Measurements from ENCODE around the gene PRPF18.

The PRPF18 gene

DNA sequence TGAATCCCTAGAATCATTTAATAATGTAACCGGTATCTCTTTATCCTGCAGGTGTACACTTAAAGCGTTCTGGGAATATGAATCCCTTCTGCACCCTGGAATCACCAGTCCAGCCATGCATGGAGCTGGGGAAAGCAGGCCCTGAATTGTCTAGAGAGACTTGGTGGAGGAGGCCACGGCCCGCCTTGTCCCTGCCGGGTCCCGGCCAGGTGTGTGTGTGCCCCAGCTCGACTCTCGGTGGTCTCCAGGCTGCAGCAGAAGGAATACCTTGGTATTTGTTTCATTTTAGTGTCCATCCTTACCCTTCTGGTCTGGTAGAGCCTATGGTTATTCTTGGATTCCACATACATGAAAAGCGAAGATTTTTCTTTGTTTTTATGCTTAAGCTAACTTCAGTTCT lies 58.1 kb downstream of the PRPF18 start:
- DNase-seq = no peak

DNA sequence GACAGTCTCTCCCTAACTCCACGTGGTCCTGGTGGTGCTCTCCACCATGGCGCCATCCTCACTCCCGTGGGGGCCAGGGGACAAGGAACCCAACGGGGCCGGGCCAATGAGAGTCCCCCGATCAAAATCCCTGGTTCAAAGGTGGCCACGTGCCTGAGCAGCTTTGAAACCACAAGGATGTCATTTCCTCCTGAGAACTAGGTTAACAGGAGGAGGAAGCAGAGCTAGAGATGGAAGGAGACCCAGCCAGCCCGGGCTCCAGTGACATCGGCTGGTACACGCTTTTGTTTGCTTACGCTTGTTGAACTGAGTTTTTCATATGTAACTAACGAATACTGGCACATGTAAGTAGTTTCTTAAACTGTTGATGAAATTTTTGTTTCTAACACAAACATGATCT lies 61.7 kb downstream of the PRPF18 start:
- no peak for DNase-seq

DNA sequence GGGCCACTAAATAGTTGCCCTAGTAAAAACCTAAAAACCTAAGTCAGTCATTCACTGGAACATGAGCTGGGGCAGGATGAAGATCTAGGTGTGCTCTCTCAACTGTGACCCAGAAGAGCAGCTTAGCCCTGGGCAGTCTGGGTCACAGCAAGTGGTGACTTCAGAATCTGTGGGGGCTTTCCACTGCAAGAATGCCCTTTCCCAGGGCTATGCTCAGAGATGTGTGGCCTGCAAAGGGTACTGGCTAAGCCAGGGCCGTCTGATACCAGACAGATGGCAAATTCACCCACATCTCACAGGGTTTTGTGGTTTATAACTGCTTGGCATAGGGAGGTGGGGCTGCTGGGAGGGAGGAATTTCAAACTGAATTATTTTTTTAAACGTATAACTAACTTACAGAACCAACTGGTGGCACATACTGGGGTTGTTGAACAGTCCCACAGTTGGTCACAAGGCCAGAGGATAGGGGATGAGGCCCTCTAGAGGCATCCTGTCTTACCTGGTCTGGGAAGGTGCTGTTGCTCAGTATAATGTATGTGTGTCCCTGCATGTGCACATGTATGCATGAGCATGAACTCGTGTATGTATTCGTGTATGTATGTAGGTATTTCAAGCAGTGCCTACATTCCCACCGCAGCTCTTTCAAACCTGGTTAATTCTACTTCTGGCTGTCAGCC lies 63.2 kb downstream of the PRPF18 start:
- DNase-seq = no peak

DNA sequence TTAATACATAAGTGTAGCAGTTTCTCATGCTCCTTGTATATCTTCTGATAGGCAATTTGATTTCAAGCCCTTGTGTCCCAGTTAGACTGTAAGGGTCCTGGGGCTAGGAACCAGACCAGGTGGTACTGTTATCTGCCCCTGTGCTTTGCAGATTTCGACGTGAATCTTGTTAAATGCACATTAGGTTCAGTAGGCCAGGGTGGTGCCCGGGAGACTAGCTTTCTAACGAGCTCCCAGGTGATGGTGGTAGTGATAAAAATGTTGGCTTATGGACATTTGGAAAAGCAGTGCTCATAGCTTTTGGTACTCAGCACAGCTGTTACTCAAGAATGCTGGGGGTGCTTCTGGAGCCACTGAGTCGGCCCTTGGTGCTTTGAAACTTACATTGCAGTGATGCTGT lies 64.2 kb downstream of the PRPF18 start:
- DNase-seq = no peak

DNA sequence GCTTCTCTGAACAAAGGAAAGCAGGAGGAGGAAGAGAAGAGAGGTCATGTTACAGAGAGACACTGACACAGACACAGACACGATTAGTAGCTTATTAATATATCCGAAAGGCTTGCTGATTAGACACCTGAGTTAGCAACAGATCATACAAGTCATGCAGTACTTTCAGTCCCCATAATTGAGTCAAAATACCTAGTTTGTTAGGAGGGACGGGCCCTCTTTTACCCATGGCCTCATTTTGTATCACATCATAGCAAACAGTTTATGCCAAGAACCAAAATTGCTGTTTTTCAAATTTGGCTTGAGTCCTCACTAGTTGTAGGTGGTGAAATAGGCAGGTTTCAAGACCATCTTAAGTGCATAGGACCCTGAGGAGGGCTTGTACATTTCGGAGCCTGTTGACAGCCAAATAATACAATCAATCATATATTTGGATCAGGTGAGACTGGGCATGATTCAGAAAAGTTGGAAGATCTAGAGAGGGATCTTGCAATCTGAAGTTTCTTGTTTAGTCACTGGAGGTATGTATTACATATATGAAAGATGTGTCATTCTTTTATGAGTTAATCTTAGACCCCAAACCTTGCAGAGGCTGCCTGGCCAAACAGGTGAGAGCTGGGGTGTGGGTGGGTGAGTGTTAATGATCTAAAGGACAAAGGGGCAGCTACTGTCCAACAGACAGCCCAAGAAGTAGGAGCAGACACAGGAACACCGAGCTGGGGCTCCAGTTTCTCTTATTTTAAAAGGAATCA lies 65.4 kb downstream of the PRPF18 start:
- DNase-seq = no peak

DNA sequence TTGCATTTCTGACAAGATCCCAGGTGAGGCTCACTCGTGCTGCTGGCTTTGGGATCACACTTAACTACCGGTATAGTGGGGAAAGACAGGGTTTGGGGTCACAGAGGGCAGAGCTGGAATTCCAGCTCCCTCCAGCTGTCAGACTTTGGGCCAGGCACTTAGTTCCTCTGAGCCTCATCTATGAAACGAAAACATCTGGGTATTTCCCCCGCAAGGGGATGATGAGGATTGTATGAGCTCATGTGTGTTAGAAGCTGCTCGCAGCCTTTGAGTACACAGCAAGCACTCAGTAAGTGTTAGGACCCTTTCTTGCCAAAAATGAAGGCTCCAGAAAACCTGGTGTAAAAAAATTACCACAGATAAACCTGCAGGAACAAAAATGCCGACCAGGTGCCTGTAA lies 66.1 kb downstream of the PRPF18 start:
- DNase-seq = no peak

DNA sequence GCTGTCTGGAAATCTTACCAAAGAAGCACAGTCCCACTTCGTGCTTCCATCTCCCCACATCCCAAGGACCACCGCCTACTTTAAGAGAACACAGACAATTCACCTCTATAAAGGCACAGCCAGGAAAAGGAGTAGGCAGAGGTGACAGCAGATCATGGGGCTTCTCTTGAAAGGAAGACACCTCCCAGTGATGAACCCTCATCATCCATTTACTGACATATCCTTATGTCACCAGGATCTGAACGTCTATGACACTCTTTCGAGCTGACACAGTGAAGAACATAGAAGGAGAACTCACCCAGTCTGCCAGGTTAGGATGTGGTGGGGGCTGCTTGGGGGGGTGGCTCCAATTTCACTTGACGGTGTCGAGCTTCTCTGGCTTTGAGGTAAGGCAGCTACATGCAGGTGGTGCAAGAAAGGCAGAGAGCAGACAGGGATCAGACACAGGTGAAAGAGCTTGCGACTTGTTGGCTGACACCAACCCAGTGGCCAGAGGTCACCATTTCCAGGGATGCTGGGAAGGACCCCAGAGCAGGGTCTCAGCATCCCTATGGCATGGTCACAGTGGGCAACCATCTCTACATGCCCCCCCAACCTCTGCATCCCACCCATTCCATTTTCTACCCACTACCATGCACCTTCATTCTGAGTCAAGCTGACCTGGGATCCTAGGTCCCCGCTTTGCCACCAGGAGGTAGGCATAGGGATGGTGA lies 67.5 kb downstream of the PRPF18 start:
- DNase-seq = no peak

DNA sequence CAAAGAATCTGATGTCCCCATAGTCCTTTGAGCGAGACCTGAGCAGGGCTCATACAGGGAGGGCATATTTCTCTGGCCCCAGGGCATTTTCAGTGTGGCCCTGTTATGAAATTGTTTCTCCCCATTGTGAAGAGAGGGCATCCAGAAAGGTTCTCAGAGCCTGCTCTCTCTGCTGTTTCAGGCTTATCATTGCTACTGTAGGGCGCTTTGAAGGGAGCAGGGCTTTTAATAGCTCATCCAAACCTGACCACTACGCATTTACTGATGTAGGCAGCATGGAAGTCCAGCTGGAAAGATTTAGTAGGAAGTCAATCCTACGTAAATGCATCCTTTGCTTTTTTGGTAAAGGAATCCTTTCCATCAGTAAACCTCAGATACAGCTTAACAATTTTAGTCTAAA lies 68.1 kb downstream of the PRPF18 start:
- no peak for DNase-seq

DNA sequence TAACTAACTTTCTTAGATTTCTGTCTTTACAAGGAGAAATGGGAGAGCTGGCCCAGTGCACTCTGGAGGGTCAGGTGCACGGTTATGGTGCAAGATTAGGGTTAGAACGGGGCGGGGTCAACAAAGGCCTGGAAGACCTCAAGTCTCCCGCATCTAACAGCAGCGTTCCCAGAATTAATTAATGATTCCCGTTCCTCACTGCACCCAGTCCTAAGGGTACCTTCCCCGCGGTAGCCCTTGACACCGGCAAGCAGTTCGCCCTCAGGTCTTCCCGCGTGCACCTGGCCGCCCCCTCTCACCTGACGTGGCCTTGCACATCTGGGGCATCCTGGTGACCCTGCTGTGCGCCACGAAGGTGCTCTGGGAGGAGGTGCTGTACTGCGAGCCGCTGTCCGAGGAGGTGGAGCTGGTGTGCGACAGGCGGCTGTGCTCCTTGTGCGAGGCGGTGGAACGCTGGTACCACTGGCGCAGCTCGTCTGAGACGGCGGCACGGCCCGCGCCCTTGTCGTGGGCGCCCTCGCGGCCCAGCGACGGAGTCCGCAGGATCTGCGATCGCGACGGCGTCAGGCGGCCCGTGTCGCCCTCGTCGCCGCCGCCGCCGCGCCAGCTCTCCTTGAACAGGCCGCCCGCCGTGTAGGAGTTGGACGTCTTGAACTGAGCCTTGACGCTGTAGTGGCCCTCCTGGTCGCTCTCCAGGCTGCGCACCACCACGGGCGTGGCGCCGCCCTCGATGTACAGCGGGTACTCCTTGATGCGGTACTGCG lies 69.8 kb downstream of the PRPF18 start:
- DNase-seq = no peak

DNA sequence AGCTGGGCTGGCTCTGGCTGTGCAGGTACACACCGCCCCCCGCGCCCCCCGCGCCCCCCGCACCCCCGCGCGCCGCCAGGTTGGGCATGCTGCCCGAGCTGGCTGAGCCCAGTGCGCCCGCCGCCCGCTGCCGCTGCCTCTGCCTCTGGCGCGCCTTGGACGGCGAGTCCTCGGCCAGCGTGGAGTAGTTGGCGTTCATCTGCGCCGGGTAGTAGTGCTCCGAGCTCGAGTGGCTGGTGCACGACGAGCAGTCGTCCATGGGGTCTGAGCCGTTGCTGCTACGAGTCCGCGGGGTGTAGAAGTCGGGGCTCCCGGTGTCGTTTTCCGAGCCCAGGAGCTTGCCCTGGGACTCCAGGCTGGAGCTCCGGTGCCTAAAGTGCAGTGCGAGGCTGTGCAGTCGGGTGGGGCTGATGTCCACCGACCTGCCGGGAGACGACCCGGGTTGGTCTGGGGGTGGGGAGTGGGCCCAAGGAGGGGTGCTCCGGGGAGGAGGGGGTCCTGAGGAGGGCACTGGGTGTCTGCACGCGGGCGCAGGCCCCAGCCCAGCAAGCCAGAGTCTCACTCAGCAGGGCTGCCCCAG lies 70.4 kb downstream of the PRPF18 start:
- no peak for DNase-seq

DNA sequence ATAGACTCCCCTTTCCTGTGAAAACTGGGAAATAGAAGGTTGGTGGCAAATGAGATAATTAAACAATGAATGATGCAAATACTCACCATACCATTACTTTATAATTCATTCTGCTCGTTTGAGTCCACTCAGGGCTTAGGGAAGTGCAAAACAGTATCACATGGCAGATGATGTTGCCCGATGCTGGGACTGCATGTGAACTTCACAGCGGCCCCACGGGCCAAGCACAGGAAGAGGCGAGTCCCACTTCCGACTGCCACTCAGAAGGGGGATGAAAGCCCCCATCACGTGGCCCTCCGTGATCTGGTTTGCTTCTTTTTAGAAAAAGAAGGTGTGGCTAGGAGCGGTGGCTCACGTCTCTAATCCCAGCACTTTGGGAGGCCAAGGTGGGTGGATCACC lies 71.5 kb downstream of the PRPF18 start:
- DNase-seq = no peak

DNA sequence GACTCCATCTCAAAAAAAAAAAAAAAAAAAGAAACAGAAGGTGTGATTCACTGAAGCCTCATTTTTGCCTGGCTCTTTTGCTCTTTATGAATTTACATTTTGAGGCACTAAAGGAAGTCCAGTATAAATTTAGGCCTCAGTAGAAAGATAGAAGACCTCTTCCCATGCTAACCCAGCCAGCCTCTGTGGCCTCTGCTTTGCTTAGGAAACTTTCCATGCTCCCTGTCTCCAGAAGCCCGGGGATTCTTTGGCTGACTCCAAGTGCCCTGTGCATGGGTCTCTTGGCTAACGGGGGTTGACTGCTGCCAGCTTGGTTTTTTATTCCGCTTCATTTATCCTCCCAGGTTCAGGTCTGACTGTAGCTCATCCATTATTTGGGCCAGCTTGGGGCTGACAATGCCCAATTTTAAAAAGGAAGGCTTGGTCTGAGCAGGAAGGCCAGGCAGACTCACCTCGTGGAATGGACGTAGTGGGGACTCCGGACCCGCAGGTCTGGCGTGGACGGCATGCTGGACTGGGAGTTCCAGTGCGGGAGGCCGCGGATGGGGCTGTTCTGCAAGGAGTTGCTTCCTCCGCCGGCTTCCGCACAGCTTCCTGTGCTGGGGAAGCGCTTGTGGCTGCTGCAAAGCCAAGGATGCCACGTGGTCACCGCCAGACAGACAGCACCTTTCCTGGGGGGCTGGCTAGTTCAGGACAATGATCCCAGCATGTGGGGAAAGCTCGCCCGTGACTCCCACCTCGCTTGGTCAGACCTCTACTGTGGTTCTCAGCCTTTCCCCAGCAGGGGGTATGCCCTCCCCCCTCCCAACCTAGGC lies 72.3 kb downstream of the PRPF18 start:
- DNase-seq = no peak

DNA sequence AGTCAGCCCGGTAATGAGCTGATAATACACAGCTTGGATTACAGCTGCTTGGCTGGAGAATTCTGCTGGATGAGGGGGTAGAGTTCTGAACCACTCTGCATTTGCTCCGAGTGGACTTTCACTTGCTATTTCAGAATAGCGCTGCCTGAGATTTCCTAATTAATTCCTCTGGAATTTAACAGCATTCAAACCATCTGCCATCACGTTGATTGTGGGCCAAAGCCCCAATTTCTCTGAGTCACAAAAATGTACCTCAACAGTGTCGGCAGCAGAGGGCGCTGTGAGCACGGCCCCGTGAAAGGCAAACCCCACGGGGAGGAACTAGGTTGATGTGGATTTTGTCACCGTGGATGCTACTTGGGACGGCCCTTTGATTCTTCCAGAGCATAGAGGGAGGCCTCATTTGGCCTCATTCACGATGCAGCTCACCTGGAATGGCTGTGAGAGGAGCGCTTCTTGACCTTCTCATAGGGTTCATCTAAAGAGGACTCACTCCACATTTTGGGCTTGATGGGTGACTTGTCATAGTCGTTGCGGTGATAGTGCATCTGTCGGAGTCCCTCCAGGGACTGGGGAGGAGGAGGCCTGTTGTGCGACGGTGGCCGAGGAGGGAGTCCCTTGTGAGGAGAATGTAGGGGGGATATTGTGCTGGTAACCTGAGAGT lies 73.3 kb downstream of the PRPF18 start:
- no peak for DNase-seq

DNA sequence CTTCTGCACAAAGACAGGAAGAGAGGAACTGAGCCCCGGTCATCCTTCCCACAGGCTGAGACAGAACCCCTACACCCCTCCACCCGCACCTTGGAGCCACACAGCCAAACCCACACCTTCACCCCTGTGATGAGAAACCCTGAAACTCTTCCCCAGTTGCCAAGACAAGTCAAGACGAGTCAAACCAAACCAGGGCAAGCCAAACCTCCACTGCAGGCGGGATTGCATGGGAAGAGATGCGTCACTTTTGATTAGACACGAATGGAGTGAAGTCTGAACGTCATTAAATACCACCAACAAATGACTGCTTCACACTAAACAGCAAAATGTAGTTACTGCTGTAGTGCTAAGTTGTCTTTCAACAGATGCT lies 73.8 kb downstream of the PRPF18 start:
- DNase-seq = no peak

DNA sequence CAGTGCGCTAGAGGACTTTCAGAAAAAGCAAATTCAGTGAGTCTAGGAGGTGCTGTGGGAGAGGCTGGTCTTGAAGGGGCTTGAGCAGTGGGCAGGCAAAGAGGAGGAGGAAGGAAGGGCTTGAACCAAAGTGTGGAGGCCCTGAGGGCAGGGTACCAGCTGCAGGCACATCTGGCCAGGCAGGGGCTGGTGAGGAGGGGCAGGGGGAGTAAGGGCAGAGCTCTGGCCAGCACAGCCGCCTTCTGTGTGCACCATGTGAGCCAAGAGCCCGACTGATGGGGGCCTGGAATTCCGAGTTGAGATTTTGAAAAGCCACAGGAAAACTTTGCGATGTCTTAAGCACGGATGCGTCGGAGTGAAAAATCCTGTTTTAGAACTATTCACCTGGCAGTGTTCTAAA lies 74.5 kb downstream of the PRPF18 start:
- no peak for DNase-seq

DNA sequence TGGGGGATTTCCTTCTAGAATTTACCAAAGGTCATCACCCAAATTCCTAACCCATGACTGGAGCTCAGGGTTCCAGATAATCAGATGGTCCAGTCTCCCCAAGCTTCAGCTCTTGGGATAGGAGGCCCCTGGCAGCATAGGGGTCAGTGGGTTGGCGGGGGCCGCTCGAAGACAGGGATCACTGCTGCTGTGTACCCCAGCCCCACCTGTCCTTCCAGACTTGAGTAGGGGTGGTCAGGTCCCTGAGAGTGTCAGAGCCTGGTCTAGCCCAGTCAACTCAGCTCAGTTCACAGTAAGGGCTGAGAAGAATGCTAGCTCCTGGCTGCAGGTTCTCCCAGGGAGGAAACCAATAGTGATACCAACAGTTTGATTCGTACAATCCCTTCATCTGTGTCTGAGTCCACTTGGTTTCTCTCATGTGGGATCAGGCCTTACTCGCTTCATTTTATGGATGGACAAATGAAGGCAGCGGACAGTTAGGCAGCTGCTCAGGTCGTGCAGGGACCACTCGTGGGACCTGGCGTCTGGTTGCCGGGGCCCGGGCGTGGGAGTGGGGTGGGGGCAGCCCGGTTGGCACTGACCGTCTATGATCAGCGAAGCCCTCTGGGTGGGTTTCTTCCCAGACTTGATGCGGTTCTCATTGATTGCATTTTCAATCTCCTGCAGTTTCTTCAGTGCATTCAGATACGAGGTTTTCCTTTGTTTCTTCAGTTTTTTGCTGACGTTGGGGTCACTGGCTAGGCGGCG lies 78.9 kb downstream of the PRPF18 start:
- no peak for DNase-seq

DNA sequence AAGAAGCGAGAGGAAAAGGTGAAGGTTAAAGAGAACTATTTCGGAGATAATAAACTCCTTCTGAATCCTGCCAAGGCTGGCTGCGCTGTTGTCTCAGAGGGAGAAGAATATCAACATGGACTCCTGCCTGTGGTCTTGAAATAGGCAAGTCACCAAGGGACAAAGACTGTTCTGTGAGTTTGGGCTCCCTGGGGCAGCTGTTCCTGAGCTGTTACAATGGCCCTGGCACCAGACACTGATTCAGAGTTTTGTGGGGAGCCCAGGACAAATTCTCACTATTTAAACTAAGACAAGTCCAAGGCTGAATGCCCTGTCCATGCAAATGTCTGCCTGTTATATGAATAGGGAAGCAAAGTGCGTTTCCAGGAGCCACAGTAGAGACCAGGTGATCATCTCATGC lies 81.4 kb downstream of the PRPF18 start:
- DNase-seq = no peak

DNA sequence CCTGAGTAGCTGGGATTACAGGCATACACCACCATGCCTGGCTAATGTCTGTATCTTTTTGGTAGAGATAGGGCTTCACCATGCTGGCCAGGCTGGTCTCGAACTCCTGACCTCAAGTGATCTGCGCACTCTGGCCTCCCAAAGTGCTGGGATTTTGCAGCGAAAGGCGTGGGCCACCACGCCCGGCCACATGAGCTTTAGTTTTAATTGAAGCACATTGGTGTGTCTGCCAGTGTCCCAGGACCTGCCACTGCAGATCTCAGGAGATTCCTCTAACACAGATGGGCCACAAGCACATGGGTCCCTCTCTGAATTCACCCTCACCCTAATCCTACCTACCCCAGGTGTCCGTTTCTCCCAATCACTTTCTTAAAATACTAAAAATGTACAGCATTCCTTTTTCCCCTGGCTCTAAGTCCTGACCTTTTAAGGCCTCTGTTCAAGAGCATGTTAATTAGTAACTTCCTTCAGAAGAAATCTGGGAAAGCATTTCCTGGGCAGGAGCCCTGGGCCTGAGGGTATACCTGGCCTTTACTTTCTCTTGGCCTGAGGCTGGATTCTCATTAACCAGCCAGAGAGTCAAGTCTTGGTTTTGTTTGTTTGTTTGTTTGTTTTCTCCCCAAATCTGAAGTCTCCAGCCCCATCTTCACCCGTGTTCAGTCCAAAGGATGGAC lies 82.6 kb downstream of the PRPF18 start:
- DNase-seq = no peak

DNA sequence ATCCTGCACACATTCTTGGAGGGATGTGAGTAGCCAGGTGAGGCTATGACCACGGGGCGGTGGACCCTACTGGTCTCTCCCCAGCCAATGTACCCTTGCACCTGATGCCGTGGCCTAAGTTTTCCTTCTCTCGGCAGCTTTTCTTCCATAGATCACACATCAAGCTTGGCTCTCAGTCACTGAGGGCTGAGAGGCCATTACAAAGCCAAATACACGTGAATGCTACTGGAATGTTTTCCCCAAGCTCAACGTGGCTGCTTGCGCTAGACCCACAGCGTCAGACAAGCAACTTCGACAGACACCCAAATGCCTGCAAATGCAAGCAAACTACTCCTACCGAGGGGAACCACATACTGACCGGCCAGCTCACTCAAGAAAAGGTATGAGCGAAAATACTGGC lies 83.1 kb downstream of the PRPF18 start:
- DNase-seq = no peak

DNA sequence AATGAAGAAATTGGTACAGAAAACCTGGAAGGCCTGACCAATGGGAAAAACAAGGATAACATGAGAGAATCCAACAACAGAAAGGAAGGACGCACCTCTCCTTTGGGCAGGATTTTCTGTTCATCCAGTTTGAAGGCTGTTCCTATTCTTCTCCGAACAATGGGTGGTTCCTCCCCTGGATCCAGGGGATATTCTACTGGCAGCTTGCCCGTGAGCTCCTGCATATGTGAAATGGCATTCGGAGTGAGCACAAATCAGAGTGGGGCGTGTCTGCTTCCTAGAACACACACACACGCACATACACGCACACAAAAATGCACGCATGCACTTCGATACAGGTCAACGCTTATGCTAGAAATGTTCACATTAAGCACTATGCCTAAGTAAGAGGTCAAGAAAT lies 83.5 kb downstream of the PRPF18 start:
- DNase-seq = no peak
